Bone marrow (tissue), 2 donors: Measurements from ENCODE around the gene IFNL1.
"Not testable (repeated sequence)": the region's sequence is repeated elsewhere in the genome, so short reads cannot be mapped to it uniquely, and the experiment has no call there.

Source experiments
- DNase-seq, 2 donors: peaks; one replicate each; lab custom pipeline; 2025; lab: John Stamatoyannopoulos, UW

IFNL1 gene

GRCh38 chr19:39296055-39296645, at the start of gene IFNL1:
TSS of gene IFNL1 (plus strand) at chr19:39296407. CDS start at chr19:39296422, 15 bp downstream.
- DNase-seq = no peak

GRCh38 chr19:39246951-39247669, 49.1 kb upstream of the IFNL1 start:
- no peak for DNase-seq

GRCh38 chr19:39247701-39248664, 48.2 kb upstream of the IFNL1 start:
- DNase-seq = no peak

GRCh38 chr19:39248806-39249205, 47.4 kb upstream of the IFNL1 start, which contains the start of gene IFNL4:
TSS of gene IFNL4 (minus strand) at chr19:39248856.
- DNase-seq = no peak

- no peak for DNase-seq
Observed at GRCh38 chr19:39251081-39251480, 45.1 kb upstream of the IFNL1 start.

GRCh38 chr19:39251846-39252245, 44.4 kb upstream of the IFNL1 start:
- no peak for DNase-seq

- DNase-seq = no peak
Observed at GRCh38 chr19:39252458-39252857, 43.7 kb upstream of the IFNL1 start.

GRCh38 chr19:39253374-39254149, 42.6 kb upstream of the IFNL1 start:
- DNase-seq = no peak

GRCh38 chr19:39254531-39255345, 41.5 kb upstream of the IFNL1 start:
- DNase-seq = no peak

- no peak for DNase-seq
Observed at GRCh38 chr19:39257227-39257626, 39.0 kb upstream of the IFNL1 start.

DNA sequence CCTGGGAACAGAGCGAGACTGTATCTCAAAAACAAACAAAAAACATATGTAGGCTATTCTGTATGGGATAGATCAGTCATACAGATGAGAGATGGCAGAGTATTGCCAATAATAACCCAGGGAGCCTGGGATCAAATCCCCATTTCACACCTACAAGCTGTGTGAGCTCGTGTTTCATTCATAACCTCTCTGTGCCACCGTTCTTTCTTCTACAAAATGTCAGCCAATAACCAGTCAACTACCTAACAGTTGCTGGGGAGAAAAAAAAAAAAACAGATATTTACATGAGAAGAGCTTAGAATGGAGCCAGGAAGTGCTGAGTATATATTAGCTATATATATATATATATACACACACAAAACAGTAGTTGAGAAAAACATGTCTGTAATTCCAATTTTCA, 34.5 kb upstream of the IFNL1 start:
- no peak for DNase-seq

- no peak for DNase-seq
Observed at GRCh38 chr19:39262496-39262895, 33.7 kb upstream of the IFNL1 start.

- DNase-seq = no peak
Observed at GRCh38 chr19:39263912-39264305, 32.3 kb upstream of the IFNL1 start.

DNA sequence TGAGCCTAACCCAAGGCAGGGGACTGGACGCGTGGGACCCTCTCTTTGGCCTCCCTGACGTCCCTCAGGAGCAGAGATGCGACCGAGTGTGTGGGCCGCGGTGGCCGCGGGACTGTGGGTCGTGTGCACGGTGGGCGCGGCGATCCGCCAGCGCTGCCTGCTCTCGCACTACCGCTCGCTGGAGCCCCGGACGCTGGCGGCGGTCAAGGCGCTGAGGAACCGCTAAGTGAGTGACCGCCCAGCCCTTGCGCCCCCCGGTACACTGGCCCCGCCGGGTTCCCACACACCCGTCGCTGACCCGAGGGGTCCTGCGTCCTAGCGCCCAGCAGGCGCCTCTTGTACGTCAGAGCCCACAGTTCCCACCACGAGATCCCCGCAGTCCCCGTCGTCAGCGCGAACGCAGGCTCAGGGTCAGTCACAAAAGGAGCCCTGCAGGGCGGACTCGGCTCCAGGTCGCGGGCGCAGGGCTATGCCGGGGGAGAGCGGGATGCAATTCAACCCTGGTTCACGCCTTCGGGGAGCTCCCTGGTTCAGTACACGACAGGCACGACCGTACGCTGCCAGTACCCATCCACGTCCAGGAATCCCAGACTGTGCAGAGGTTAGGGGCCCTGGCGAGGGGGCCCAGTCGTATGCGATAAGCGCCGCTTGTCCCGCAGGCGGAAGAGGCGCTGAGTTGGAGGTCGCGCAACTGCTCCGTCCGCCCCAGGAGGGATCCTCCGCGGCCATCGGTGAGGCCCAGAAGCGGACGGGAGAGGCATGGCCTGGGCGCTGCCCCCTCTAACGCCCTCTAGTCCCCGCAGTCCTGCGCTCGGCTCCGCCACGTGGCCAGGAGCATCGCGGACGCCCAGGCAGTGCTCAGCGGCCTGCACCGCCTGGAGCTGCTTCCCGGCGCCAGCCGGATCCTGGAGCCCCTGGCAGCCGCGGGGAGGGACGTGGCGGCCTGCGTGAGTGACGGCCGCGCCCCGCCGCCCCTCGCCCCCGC, 31.6 kb upstream of the IFNL1 start:
- DNase-seq = no peak

- DNase-seq = no peak
Observed at GRCh38 chr19:39265321-39265916, 30.8 kb upstream of the IFNL1 start.

DNA sequence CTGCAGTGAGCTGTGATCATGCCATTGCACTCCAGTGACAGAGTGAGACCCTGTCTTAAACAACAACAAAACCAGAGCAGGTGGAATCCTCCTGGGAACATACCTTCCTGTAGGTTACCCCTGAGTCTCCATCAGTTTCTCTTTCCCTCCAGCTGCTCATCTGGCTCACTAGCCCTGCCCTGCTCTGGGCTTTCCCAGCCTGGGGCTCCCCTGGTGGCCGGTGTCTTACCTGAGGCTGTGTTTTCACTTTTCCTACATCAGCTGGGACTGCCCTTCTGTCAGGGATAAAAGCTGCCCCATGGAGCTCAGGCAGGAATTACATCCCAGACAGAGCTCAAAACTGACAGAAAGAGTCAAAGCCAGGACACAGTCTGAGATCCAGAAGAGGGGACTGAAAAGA, 28.1 kb upstream of the IFNL1 start, which contains the start of gene IFNL2:
IFNL2 (plus strand) TSS at position 312 of the 400 bp plus-strand sequence. CDS start 173 bp downstream, outside the sequence.
- DNase-seq = not testable (repeated sequence)

DNA sequence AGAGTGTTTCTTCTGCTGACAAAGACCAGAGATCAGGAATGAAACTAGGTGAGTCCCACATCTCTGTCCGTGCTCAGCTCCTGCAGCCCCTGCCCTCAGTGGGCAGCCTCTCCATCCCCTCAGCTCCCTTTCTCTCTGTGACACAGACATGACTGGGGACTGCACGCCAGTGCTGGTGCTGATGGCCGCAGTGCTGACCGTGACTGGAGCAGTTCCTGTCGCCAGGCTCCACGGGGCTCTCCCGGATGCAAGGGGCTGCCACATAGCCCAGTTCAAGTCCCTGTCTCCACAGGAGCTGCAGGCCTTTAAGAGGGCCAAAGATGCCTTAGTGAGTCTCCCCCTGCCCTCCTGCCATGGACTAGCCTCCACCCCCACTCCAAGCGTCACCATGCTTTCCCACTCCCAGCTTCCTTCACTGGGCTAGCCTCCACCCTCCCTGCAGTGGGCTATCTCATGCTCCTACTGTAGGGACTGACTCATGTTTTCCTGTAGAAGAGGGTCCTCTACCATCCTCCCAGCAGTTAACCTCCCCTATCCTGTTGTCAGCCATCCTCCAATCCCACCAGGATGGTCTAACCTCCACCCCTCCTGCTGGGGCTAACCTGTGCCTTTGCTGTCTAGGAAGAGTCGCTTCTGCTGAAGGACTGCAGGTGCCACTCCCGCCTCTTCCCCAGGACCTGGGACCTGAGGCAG, 27.5 kb upstream of the IFNL1 start:
- DNase-seq = not testable (repeated sequence)

DNA sequence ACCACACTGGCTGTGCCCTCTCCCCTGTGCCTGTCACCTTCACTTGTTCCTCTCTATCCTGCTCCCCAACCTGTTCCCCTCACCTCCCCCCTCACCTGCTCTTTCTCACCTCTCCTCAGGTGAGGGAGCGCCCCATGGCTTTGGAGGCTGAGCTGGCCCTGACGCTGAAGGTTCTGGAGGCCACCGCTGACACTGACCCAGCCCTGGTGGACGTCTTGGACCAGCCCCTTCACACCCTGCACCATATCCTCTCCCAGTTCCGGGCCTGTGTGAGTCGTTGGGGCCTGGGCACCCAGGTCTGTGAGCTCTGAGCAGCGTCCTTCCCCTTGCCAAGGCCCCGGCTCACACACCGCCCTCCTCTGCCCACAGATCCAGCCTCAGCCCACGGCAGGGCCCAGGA, 26.8 kb upstream of the IFNL1 start:
- not testable (repeated sequence) for DNase-seq
